GM23338 (cell line): Measurements from ENCODE around the gene IRF2BP2. TPM values are rescaled to one million over a fixed set of nuclear protein-coding genes. Genes with fewer than 3 reads are reported as not detected.

ENCODE experiments used
- ATAC-seq: fragments of 200-7000 bp; cut with Tn5 transposase; 3 replicates; pipeline ENCODE4 v1.9.1; 2020
- DNase-seq: peaks from one replicate; pipeline ENCODE4 v3.0.0-alpha.2; 2015; ENCODE audit warnings: low spot score
- H2AFZ ChIP-seq: fragments of 200-600 bp; sonication (generic); 2 replicates; pipeline ENCODE4 v1.8.0; 2016; ENCODE audit warnings: antibody characterized with exemption, mild to moderate bottlenecking, moderate library complexity
- H3F3A ChIP-seq: fragments of 200-600 bp; sonication (generic); replicated peaks from 2 replicates; pipeline ENCODE4 v1.8.0; 2017; ENCODE audit warnings: antibody characterized with exemption, mixed run types, low read depth
- H3K27ac ChIP-seq: fragments of 200-600 bp; sonication (generic); 2 replicates; pipeline ENCODE4 v1.6.1; 2016; ENCODE audit warnings: low read depth
- H3K27me3 ChIP-seq: fragments of 200-600 bp; sonication (generic); 2 replicates; pipeline ENCODE4 v1.8.0; 2016; ENCODE audit warnings: mild to moderate bottlenecking, mixed run types, moderate library complexity; ENCODE audit not compliant: insufficient read depth
- H3K36me3 ChIP-seq: fragments of 200-600 bp; sonication (generic); 2 replicates; pipeline ENCODE4 v1.8.0; 2016; ENCODE audit warnings: mild to moderate bottlenecking; ENCODE audit not compliant: insufficient read depth
- H3K4me1 ChIP-seq: fragments of 200-600 bp; sonication (generic); 2 replicates; pipeline ENCODE4 v1.8.0; 2016; ENCODE audit warnings: mild to moderate bottlenecking, moderate library complexity; ENCODE audit not compliant: insufficient read depth
- H3K4me2 ChIP-seq: fragments of 200-600 bp; sonication (generic); 2 replicates; pipeline ENCODE4 v1.7.1; 2017; ENCODE audit warnings: mixed run types
- H3K4me3 ChIP-seq: fragments of 200-600 bp; sonication (generic); 2 replicates; pipeline ENCODE4 v1.6.1; 2016; ENCODE audit warnings: mixed run types
- H3K79me2 ChIP-seq: fragments of 200-600 bp; sonication (generic); replicated peaks from 2 replicates; pipeline ENCODE4 v1.8.0; 2017; ENCODE audit warnings: mild to moderate bottlenecking; ENCODE audit not compliant: insufficient read depth
- H3K9me2 ChIP-seq: fragments of 200-600 bp; sonication (generic); 2 replicates; pipeline ENCODE4 v1.8.0; 2017; ENCODE audit not compliant: insufficient read depth
- H4K20me1 ChIP-seq: fragments of 200-600 bp; sonication (generic); replicated peaks from 2 replicates; pipeline ENCODE4 v1.8.0; 2017; ENCODE audit warnings: mild to moderate bottlenecking; ENCODE audit not compliant: insufficient read depth
- H3K27ac Mint-ChIP-seq: 2 replicates; pipeline ENCODE4 v1.8.0; 2020; ENCODE audit warnings: inconsistent platforms, mild to moderate bottlenecking, moderate library complexity, mixed read lengths
- H3K27me3 Mint-ChIP-seq: 3 replicates; pipeline ENCODE4 v1.8.0; 2022; ENCODE audit warnings: low read depth, mild to moderate bottlenecking, moderate library complexity, mixed read lengths, inconsistent platforms; ENCODE audit not compliant: insufficient read depth, poor library complexity
- H3K36me3 Mint-ChIP-seq: 3 replicates; pipeline ENCODE4 v1.8.0; 2021; ENCODE audit warnings: low read depth, mild to moderate bottlenecking, inconsistent platforms, moderate library complexity, mixed read lengths
- H3K4me1 Mint-ChIP-seq: 3 replicates; pipeline ENCODE4 v1.8.0; 2020; ENCODE audit warnings: mild to moderate bottlenecking, inconsistent platforms, mixed read lengths
- H3K4me3 Mint-ChIP-seq: 3 replicates; pipeline ENCODE4 v1.8.0; 2021; ENCODE audit warnings: moderate library complexity, mild to moderate bottlenecking, inconsistent platforms, mixed read lengths
- H3K9me3 Mint-ChIP-seq: 3 replicates; pipeline ENCODE4 v1.8.0; 2020; ENCODE audit warnings: moderate library complexity, mild to moderate bottlenecking, inconsistent platforms, mixed read lengths
- CREB1 ChIP-seq: fragments of 250-450 bp; sonication (Bioruptor Pico); IDR thresholded peaks from 2 replicates; pipeline ENCODE4 v1.5.0; 2020; ENCODE audit warnings: low read depth, mild to moderate bottlenecking, moderate library complexity
- ETS1 ChIP-seq: IDR thresholded peaks from 2 replicates; pipeline ENCODE4 v1.6.1; 2016; ENCODE audit warnings: antibody characterized with exemption
- JUNB ChIP-seq: IDR thresholded peaks from one replicate; pipeline ENCODE4 v1.6.1; 2016; ENCODE audit warnings: antibody characterized with exemption; ENCODE audit not compliant: unreplicated experiment
- STAT1 ChIP-seq: IDR thresholded peaks from one replicate; pipeline ENCODE4 v1.6.1; 2016; ENCODE audit warnings: antibody characterized with exemption; ENCODE audit not compliant: unreplicated experiment
- ZNF114 ChIP-seq: fragments of 250-450 bp; sonication (Bioruptor Pico); IDR thresholded peaks from 2 replicates; pipeline ENCODE4 v1.5.0; 2020; ENCODE audit warnings: mild to moderate bottlenecking, moderate library complexity
- polyA plus RNA-seq: library from polyadenylated mRNA; unstranded; fragments of >200 nt; fragmentation: Nextera tagmentation; extraction: Ambion mirVana; gene quantifications from 2 replicates; pipeline ENCODE4 v1.2.1, GENCODE V29; 2016
- total RNA-seq: library from RNA; depleted of rRNA; stranded (reverse); fragments of >200 nt; shearing (Covaris generic); gene quantifications from 2 replicates; pipeline ENCODE4 v1.2.3, GENCODE V29; 2014

The IRF2BP2 gene
- total and polyA plus RNA-seq, 2 experiments from 2014 or later = 19.4 to 62.4 TPM

- H4K20me1 ChIP-seq = no peaks in the 10 kb centered on the region
- H3K4me1 Mint-ChIP-seq = no peaks in the 10 kb centered on the region
- H3K27ac ChIP-seq = no peak overlapping the region
Measured at GRCh38 chr1:234586304-234586703, 23.7 kb downstream of the IRF2BP2 start.

GRCh38 chr1:234585330-234586055 is 24.5 kb downstream of the IRF2BP2 start:
- no peak overlapping the region for H3K27ac ChIP-seq
- H3K4me1 ChIP-seq = 0 out of 2 replicates have a peak, but pooled peaks cover 3% of the 10 kb centered on the region
- H3F3A ChIP-seq = no peaks in the 10 kb centered on the region
- Mint-ChIP-seq H3K27me3 (no peaks in the 10 kb centered on the region), H3K36me3 (no peaks in the 10 kb centered on the region), H3K4me1 (no peaks in the 10 kb centered on the region), H3K9me3 (no peaks in the 10 kb centered on the region; the same call in 2 of the 3 replicates), H3K4me3 (no peak overlapping the region), H3K27ac (no peak overlapping the region)
- H3K9me2 ChIP-seq = peaks cover 2% of the 10 kb centered on the region; the same call in 1 of the 2 replicates
- H2AFZ ChIP-seq = no peak overlapping the region
- no peak overlapping the region for H3K4me3 ChIP-seq
- ATAC-seq (no peak), DNase-seq (no peak)
- H4K20me1 ChIP-seq = no peaks in the 10 kb centered on the region
- no peak for TF ChIP-seq JUNB
- H3K4me2 ChIP-seq = no peak overlapping the region
- H3K27me3 ChIP-seq = no peaks in the 10 kb centered on the region
- H3K79me2 ChIP-seq = no peaks in the 10 kb centered on the region
- H3K36me3 ChIP-seq = no peaks in the 10 kb centered on the region

More at GRCh38 chr1:234586304-234586703, 23.7 kb downstream of the IRF2BP2 start:
- 0 out of 2 replicates have a peak, but pooled peaks cover 3% of the 10 kb centered on the region for H3K4me1 ChIP-seq
- no peak for TF ChIP-seq ZNF114 (CRISPR knock-in tag)
- H3K4me3 ChIP-seq = no peak overlapping the region
- H3F3A ChIP-seq = no peaks in the 10 kb centered on the region
- no peaks in the 10 kb centered on the region for H3K36me3 ChIP-seq
- Mint-ChIP-seq H3K9me3 (no peaks in the 10 kb centered on the region; the same call in 2 of the 3 replicates), H3K27ac (no peak overlapping the region), H3K27me3 (no peaks in the 10 kb centered on the region), H3K36me3 (no peaks in the 10 kb centered on the region), H3K4me3 (no peak overlapping the region)
- H3K79me2 ChIP-seq = no peaks in the 10 kb centered on the region
- H2AFZ ChIP-seq = no peak overlapping the region
- H3K27me3 ChIP-seq = no peaks in the 10 kb centered on the region
- no peak overlapping the region for H3K4me2 ChIP-seq
- DNase-seq = no peak
- H3K9me2 ChIP-seq = peaks cover 8% of the 10 kb centered on the region; the same call in 1 of the 2 replicates
- ATAC-seq = no peak

- H3K36me3 ChIP-seq = no peaks in the 10 kb centered on the region
- no peak for ATAC-seq
- Mint-ChIP-seq H3K27ac (no peak overlapping the region), H3K4me3 (no peak overlapping the region), H3K36me3 (no peaks in the 10 kb centered on the region), H3K4me1 (no peaks in the 10 kb centered on the region), H3K27me3 (no peaks in the 10 kb centered on the region), H3K9me3 (no peaks in the 10 kb centered on the region; the same call in 2 of the 3 replicates)
- no peak for DNase-seq
- no peaks in the 10 kb centered on the region for H4K20me1 ChIP-seq
- H3K4me3 ChIP-seq = no peak overlapping the region
- no peaks in the 10 kb centered on the region for H3K9me2 ChIP-seq
- no peaks in the 10 kb centered on the region for H3K27me3 ChIP-seq
- no peak overlapping the region for H3K4me2 ChIP-seq
- no peaks in the 10 kb centered on the region for H3K79me2 ChIP-seq
- H3K4me1 ChIP-seq = 0 out of 2 replicates have a peak, but pooled peaks cover 3% of the 10 kb centered on the region
- H3F3A ChIP-seq = no peaks in the 10 kb centered on the region
- no peak overlapping the region for H3K27ac ChIP-seq
- TF ChIP-seq CREB1 (CRISPR knock-in tag) (no peak), STAT1 (no peak), JUNB (no peak), ZNF114 (CRISPR knock-in tag) (no peak), ETS1 (no peak)
- no peak overlapping the region for H2AFZ ChIP-seq
Measured at GRCh38 chr1:234584926-234585325, 25.1 kb downstream of the IRF2BP2 start.
